GM12878 (cell line): ENCODE measurements around the gene FICD. TPM values are rescaled to one million over a fixed set of nuclear protein-coding genes. Genes with fewer than 3 reads are reported as not detected.

ENCODE experiments used
- BCLAF1 ChIP-seq: fragments of 450-650 bp; IDR thresholded peaks from 2 replicates; pipeline ENCODE4 v1.6.1; 2017; ENCODE audit warnings: antibody characterized with exemption, mild to moderate bottlenecking, moderate library complexity
- BMI1 ChIP-seq: fragments of 450-650 bp; IDR thresholded peaks from 2 replicates; pipeline ENCODE4 v1.6.1; 2016; ENCODE audit warnings: mild to moderate bottlenecking, moderate library complexity, borderline replicate concordance
- BRCA1 ChIP-seq: IDR thresholded peaks from 2 replicates; pipeline ENCODE4 v1.6.1; 2011; ENCODE audit warnings: low read depth, low read length, improper control_type of control experiment
- CEBPB ChIP-seq, 2 experiments: fragments of 150-350 bp in 1 of 2; IDR thresholded peaks; 2 replicates each; pipeline ENCODE4 v1.6.1; 2012 to 2014; ENCODE audit warnings: low read depth in 2 of 2, low read length in 2 of 2, borderline replicate concordance in 1 of 2, inconsistent platforms in 1 of 2
- CHD2 ChIP-seq: IDR thresholded peaks from 2 replicates; pipeline ENCODE4 v1.6.1; 2011; ENCODE audit warnings: low read depth, low read length, improper control_type of control experiment, borderline replicate concordance
- MEF2B ChIP-seq: fragments of 450-650 bp; IDR thresholded peaks from 2 replicates; pipeline ENCODE4 v1.6.1; 2018; ENCODE audit warnings: mild to moderate bottlenecking, moderate library complexity; ENCODE audit not compliant: partially characterized antibody, poor library complexity, severe bottlenecking
- MXI1 ChIP-seq: fragments of 150-350 bp; IDR thresholded peaks from 2 replicates; pipeline ENCODE4 v1.6.1; 2011; ENCODE audit warnings: low read depth, mild to moderate bottlenecking, inconsistent platforms, low read length, improper control_type of control experiment
- PKNOX1 ChIP-seq: fragments of 450-650 bp; IDR thresholded peaks from 2 replicates; pipeline ENCODE4 v1.6.1; 2016; ENCODE audit warnings: mild to moderate bottlenecking
- PML ChIP-seq: IDR thresholded peaks from 2 replicates; pipeline ENCODE4 v1.6.1; 2012; ENCODE audit warnings: low read length, inconsistent platforms
- POLR2A ChIP-seq: IDR thresholded peaks from 2 replicates; pipeline ENCODE4 v1.6.1; 2011; ENCODE audit warnings: low read depth, mild to moderate bottlenecking, low read length
- POLR2AphosphoS5 ChIP-seq: IDR thresholded peaks from 2 replicates; pipeline ENCODE4 v1.6.1; 2011; ENCODE audit warnings: mild to moderate bottlenecking, low read length, inconsistent platforms
- RBBP5 ChIP-seq: fragments of 200-600 bp; sonication (generic); conservative IDR thresholded peaks from 2 replicates; pipeline ENCODE4 v1.6.1; 2016
- RELA ChIP-seq: fragments of 450-650 bp; IDR thresholded peaks from 2 replicates; pipeline ENCODE4 v1.8.0; 2014; ENCODE audit warnings: borderline replicate concordance; ENCODE audit not compliant: partially characterized antibody
- RFX5 ChIP-seq: IDR thresholded peaks from 2 replicates; pipeline ENCODE4 v1.6.1; 2011; ENCODE audit warnings: low read depth, low read length, improper control_type of control experiment
- TCF12 ChIP-seq: IDR thresholded peaks from 2 replicates; pipeline ENCODE4 v1.6.1; 2011; ENCODE audit warnings: low read depth, mild to moderate bottlenecking, low read length
- WRNIP1 ChIP-seq: IDR thresholded peaks from 2 replicates; pipeline ENCODE4 v1.6.1; 2011; ENCODE audit warnings: low read depth, low read length, improper control_type of control experiment, borderline replicate concordance
- ZNF622 ChIP-seq: fragments of 450-650 bp; IDR thresholded peaks from 2 replicates; pipeline ENCODE4 v1.6.1; 2017; ENCODE audit warnings: mild to moderate bottlenecking, inconsistent platforms
- polyA plus RNA-seq, 11 experiments: library from polyadenylated mRNA; depleted of rRNA in 4 of 11; unstranded in 6 of 11; stranded (reverse) in 5 of 11; fragments of >200 nt; fragmentation: Nextera tagmentation in 4 of 11; fragmentation: Illumina TruSeq in 1 of 11; extraction: Ambion mirVana in 4 of 11; extraction: Trizol in 1 of 11; gene quantifications; 1 replicate in 1 of 11; 2 replicates in 10 of 11; pipeline versions ENCODE4 v1.2.1 to v1.2.3, GENCODE V29; 2011 to 2016; ENCODE audit warnings: inconsistent platforms in 2 of 11, missing spikeins in 2 of 11, low read depth in 1 of 11
- total RNA-seq, 4 experiments: library from RNA; depleted of rRNA in 3 of 4; stranded (reverse); fragments of >200 nt in 3 of 4; fragmentation: Illumina TruSeq in 1 of 4; extraction: Trizol in 1 of 4; gene quantifications; 2 replicates each; pipeline versions ENCODE4 v1.2.1 to v1.2.3, GENCODE V29; 2013 to 2021
- TF ChIP-seq, protein P1 (sequence below): IDR thresholded peaks from 2 replicates; pipeline ENCODE4 v1.6.1; 2011; ENCODE audit warnings: borderline replicate concordance, low read depth, mild to moderate bottlenecking, moderate library complexity, mixed read lengths, low read length; ENCODE audit not compliant: insufficient read depth; ENCODE audit errors: extremely low read length
- TF ChIP-seq, protein P2 (sequence below): fragments of 450-650 bp; IDR thresholded peaks from 2 replicates; pipeline ENCODE4 v1.6.1; 2014; ENCODE audit warnings: mild to moderate bottlenecking
- TF ChIP-seq, protein P3 (sequence below): IDR thresholded peaks from 2 replicates; pipeline ENCODE4 v1.6.1; 2011; ENCODE audit warnings: low read depth, low read length, improper control_type of control experiment, borderline replicate concordance
- TF ChIP-seq, protein P4 (sequence below): fragments of 450-650 bp; IDR thresholded peaks from 2 replicates; pipeline ENCODE4 v1.6.1; 2017; ENCODE audit warnings: borderline replicate concordance

The FICD gene
- total and polyA plus RNA-seq, 10 of the 15 experiments (the other 5 are each of a cell fraction or from before 2014, with no cell fraction given): 1.1 to 9.4 (median 4.3) TPM

DNA sequence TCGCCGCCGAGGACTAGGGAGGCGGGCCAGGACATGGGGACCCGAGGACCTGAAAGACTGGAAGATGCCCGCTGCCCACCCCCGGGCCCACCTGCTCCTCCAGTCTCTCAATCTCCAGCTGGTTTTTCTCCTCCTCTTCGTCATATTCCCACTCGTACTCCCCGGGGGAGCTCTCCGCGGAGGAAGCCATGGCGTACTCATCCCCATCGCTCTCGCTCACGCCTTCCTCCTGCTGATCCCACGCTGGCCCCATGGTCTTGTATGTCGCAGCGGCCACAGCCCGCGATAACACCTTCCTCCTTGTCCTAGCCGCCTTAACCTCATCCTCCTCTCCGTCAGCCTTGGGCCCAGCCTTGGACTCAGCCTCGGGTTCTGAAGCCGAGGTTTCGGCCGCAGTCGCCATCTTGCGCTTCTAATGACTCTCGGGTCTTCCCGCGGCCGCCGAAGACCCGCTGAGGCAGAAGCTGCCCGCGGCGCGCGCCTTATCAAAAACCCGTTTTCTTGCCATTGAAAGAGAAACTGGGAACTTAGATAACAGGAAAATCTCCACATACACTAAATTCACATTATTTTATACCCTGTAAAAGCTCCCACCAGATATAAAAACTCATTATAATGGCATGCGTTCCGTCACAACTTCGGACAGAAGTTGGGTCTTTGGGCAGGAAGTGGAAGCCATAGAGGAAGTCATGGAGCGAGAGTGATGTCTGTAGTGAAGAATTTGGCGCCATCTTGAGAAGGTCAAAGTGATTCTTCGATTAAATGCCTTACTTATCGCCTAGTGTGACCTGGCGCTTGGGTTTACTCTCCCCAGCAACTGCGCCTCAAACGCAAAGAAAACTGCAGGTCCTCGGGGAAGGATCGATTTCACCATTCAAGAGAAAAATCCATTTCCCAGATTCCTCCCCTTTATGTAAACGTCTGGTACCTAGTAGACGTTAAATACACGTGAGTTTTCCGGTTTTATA lies 46.0 kb downstream of the FICD start, which contains the start of gene SART3 (continued):
- TF ChIP-seq RELA (no peak), TCF12 (0 out of 2 replicates have a peak, but pooled peaks have one; percentile 30), BCLAF1 (no peak), PKNOX1 (peak; percentile 80), CHD2 (peak; percentile 59), BMI1 (no peak), CEBPB (IDR thresholded peaks at IDR 0.05; ENCODE audit: borderline replicate concordance in 1 of 2, low read depth in 2 of 2, low read length in 2 of 2) (no peak), BRCA1 (no peak), POLR2AphosphoS5 (peak; percentile 90), ZNF622 (no peak), MXI1 (peak; percentile 74), RFX5 (no peak), PML (no peak), POLR2A (peak; percentile 97), RBBP5 (no peak), WRNIP1 (no peak), MEF2B (peak; percentile 20)
- TF ChIP-seq, protein P1, sequence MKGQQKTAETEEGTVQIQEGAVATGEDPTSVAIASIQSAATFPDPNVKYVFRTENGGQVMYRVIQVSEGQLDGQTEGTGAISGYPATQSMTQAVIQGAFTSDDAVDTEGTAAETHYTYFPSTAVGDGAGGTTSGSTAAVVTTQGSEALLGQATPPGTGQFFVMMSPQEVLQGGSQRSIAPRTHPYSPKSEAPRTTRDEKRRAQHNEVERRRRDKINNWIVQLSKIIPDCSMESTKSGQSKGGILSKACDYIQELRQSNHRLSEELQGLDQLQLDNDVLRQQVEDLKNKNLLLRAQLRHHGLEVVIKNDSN: no peak
- TF ChIP-seq, protein P2, sequence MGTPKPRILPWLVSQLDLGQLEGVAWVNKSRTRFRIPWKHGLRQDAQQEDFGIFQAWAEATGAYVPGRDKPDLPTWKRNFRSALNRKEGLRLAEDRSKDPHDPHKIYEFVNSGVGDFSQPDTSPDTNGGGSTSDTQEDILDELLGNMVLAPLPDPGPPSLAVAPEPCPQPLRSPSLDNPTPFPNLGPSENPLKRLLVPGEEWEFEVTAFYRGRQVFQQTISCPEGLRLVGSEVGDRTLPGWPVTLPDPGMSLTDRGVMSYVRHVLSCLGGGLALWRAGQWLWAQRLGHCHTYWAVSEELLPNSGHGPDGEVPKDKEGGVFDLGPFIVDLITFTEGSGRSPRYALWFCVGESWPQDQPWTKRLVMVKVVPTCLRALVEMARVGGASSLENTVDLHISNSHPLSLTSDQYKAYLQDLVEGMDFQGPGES: no peak
- TF ChIP-seq, protein P3, sequence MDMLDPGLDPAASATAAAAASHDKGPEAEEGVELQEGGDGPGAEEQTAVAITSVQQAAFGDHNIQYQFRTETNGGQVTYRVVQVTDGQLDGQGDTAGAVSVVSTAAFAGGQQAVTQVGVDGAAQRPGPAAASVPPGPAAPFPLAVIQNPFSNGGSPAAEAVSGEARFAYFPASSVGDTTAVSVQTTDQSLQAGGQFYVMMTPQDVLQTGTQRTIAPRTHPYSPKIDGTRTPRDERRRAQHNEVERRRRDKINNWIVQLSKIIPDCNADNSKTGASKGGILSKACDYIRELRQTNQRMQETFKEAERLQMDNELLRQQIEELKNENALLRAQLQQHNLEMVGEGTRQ: no peak
- TF ChIP-seq, protein P4, sequence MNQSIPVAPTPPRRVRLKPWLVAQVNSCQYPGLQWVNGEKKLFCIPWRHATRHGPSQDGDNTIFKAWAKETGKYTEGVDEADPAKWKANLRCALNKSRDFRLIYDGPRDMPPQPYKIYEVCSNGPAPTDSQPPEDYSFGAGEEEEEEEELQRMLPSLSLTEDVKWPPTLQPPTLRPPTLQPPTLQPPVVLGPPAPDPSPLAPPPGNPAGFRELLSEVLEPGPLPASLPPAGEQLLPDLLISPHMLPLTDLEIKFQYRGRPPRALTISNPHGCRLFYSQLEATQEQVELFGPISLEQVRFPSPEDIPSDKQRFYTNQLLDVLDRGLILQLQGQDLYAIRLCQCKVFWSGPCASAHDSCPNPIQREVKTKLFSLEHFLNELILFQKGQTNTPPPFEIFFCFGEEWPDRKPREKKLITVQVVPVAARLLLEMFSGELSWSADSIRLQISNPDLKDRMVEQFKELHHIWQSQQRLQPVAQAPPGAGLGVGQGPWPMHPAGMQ: peak; percentile 98
